IMR-90 (cell line): ENCODE measurements around the gene CPEB2. TPM values are rescaled to one million over a fixed set of nuclear protein-coding genes. Genes with fewer than 3 reads are reported as not detected.
A peak's percentile ranks its signal among the peaks of the same experiment; 100 is the strongest.

Experiments
- ATAC-seq: fragments of 200-7000 bp; cut with Tn5 transposase; 2 replicates; pipeline ENCODE4 v1.9.1; 2020; ENCODE audit warnings: low read depth, mild to moderate bottlenecking, moderate library complexity
- BruUV-seq: library from RNA; stranded (reverse); fragments of 400-500 nt; replicated peaks from 2 replicates; lab custom pipeline; 2021; lab: Mats Ljungman, UMichigan
- CTCF ChIA-PET: fragments of 300-600 bp; formaldehyde crosslinking; extraction: SDS; loops from one replicate; lab custom pipeline; 2021; ENCODE audit warnings: antibody characterized with exemption; lab: Yijun Ruan, JAX
- POLR2A ChIA-PET: fragments of 300-600 bp; sonication (Branson Sonifier 250); formaldehyde crosslinking; loops from one replicate; lab custom pipeline; 2022; ENCODE audit warnings: antibody characterized with exemption; ENCODE audit not compliant: unreplicated experiment; lab: Charles Lee
- DNase-seq: peaks from one replicate; pipeline ENCODE4 v3.0.0; 2013
- H2AFZ ChIP-seq: replicated peaks from 2 replicates; pipeline ENCODE3; 2013; ENCODE audit warnings: low read length, mild to moderate bottlenecking; ENCODE audit not compliant: poor library complexity
- H2AK5ac ChIP-seq: 2 replicates; pipeline ENCODE4 v1.6.1; 2013; ENCODE audit warnings: low read depth, low read length, inconsistent platforms
- H2AK9ac ChIP-seq: replicated peaks from 2 replicates; pipeline ENCODE3; 2013; ENCODE audit warnings: mild to moderate bottlenecking, low read depth, low read length, moderate library complexity; ENCODE audit not compliant: poor library complexity
- H2BK120ac ChIP-seq: 2 replicates; pipeline ENCODE4 v1.6.1; 2013; ENCODE audit warnings: low read depth, low read length, inconsistent platforms
- H2BK15ac ChIP-seq: 3 replicates; pipeline ENCODE4 v1.6.1; 2013; ENCODE audit warnings: low read depth, low read length, inconsistent platforms
- H2BK20ac ChIP-seq: 2 replicates; pipeline ENCODE4 v1.6.1; 2013; ENCODE audit warnings: low read depth, mild to moderate bottlenecking, inconsistent platforms, low read length, moderate library complexity
- H2BK5ac ChIP-seq: 2 replicates; pipeline ENCODE4 v1.6.1; 2013; ENCODE audit warnings: mild to moderate bottlenecking, low read depth, low read length, inconsistent platforms; ENCODE audit not compliant: poor library complexity, severe bottlenecking
- H3K14ac ChIP-seq: replicated peaks from 2 replicates; pipeline ENCODE4 v1.6.1; 2013; ENCODE audit warnings: low read depth, low read length, inconsistent platforms
- H3K18ac ChIP-seq: 2 replicates; pipeline ENCODE4 v1.6.1; 2013; ENCODE audit warnings: low read depth, low read length, control low read depth
- H3K23ac ChIP-seq: 2 replicates; pipeline ENCODE4 v1.6.1; 2013; ENCODE audit warnings: low read depth, low read length, inconsistent platforms
- H3K27ac ChIP-seq: 2 replicates; pipeline ENCODE4 v1.5.1; 2013; ENCODE audit warnings: mild to moderate bottlenecking, control low read depth, low read length; ENCODE audit not compliant: insufficient read depth
- H3K27me3 ChIP-seq: 2 replicates; pipeline ENCODE4 v1.6.1; 2013; ENCODE audit warnings: low read length; ENCODE audit not compliant: control insufficient read depth, insufficient read depth
- H3K36me3 ChIP-seq: 2 replicates; pipeline ENCODE4 v1.6.1; 2013; ENCODE audit warnings: low read length, mixed read lengths; ENCODE audit not compliant: control insufficient read depth, insufficient read depth
- H3K4ac ChIP-seq: 2 replicates; pipeline ENCODE4 v1.6.1; 2013; ENCODE audit warnings: low read depth, low read length, inconsistent platforms
- H3K4me1 ChIP-seq: 2 replicates; pipeline ENCODE4 v1.6.1; 2013; ENCODE audit warnings: low read length, mixed read lengths; ENCODE audit not compliant: control insufficient read depth, insufficient read depth
- H3K4me2 ChIP-seq: 2 replicates; pipeline ENCODE4 v1.6.1; 2013; ENCODE audit warnings: low read depth, mild to moderate bottlenecking, control low read depth, low read length, moderate library complexity
- H3K4me3 ChIP-seq: 2 replicates; pipeline ENCODE4 v1.5.1; 2013; ENCODE audit warnings: low read depth, mild to moderate bottlenecking, control low read depth, low read length, moderate library complexity; ENCODE audit not compliant: insufficient read depth
- H3K56ac ChIP-seq: 2 replicates; pipeline ENCODE4 v1.6.1; 2013; ENCODE audit warnings: low read length, inconsistent platforms; ENCODE audit not compliant: insufficient read depth; ENCODE audit errors: extremely low read depth
- H3K79me1 ChIP-seq, 2 experiments: 2 replicates each; pipeline ENCODE4 v1.6.1; 2013; ENCODE audit warnings: low read length in 2 of 2, inconsistent platforms in 1 of 2, low read depth in 1 of 2
- H3K9ac ChIP-seq: 2 replicates; pipeline ENCODE4 v1.6.1; 2013; ENCODE audit warnings: low read depth, low read length, control low read depth
- H3K9me1 ChIP-seq: 2 replicates; pipeline ENCODE4 v1.6.1; 2013; ENCODE audit warnings: low read length, inconsistent platforms; ENCODE audit not compliant: insufficient read depth
- H3K9me3 ChIP-seq: 2 replicates; pipeline ENCODE4 v1.6.1; 2013; ENCODE audit warnings: low read length; ENCODE audit not compliant: control insufficient read depth, insufficient read depth
- H4K20me1 ChIP-seq: 2 replicates; pipeline ENCODE4 v1.6.1; 2013; ENCODE audit warnings: low read length, inconsistent platforms; ENCODE audit not compliant: insufficient read depth
- H4K5ac ChIP-seq: 2 replicates; pipeline ENCODE4 v1.6.1; 2013; ENCODE audit warnings: mild to moderate bottlenecking, low read depth, low read length, control low read depth
- H4K8ac ChIP-seq, 2 experiments: 2 replicates each; pipeline ENCODE4 v1.6.1; 2013; ENCODE audit warnings: low read depth in 2 of 2, low read length in 2 of 2, control low read depth in 1 of 2, inconsistent platforms in 1 of 2
- H4K91ac ChIP-seq: 2 replicates; pipeline ENCODE4 v1.6.1; 2013; ENCODE audit warnings: low read depth, low read length, inconsistent platforms; ENCODE audit not compliant: insufficient read depth
- FOS ChIP-seq: fragments of 150-350 bp; IDR thresholded peaks from 2 replicates; pipeline ENCODE4 v1.6.1; 2016; ENCODE audit warnings: low read depth, low read length
- MAFK ChIP-seq: IDR thresholded peaks from 2 replicates; pipeline ENCODE4 v1.6.1; 2012; ENCODE audit warnings: low read depth, low read length, improper control_type of control experiment
- SMC3 ChIP-seq: fragments of 150-350 bp; IDR thresholded peaks from 2 replicates; pipeline ENCODE4 v1.6.1; 2016; ENCODE audit warnings: low read depth, mild to moderate bottlenecking, antibody characterized with exemption, low read length, moderate library complexity
- WGBS, 2 experiments: methylation state at CpG; one replicate each; pipeline versions ENCODE4 v1.1.5 to v1.1.7; 2013; ENCODE audit warnings: missing lambda C conversion rate in 2 of 2; ENCODE audit not compliant: insufficient read length in 1 of 2; ENCODE audit errors: extremely low coverage in 2 of 2; 5-methylcytosine and 5-hydroxymethylcytosine counted together
- dilution Hi-C: fragments of 300-500 bp; cut with HindIII; formaldehyde crosslinking; loops from one replicate; pipeline ENCODE4 v1.14.3; 2018; ENCODE audit warnings: low sequenced_read_pairs; ENCODE audit not compliant: unreplicated experiment
- in situ Hi-C: fragments of 300-500 bp; cut with MboI; formaldehyde crosslinking; loops from 3 replicates; pipeline ENCODE4 v1.14.3; 2019; ENCODE audit warnings: low sequenced_read_pairs, inconsistent platforms, mixed read lengths
- intact Hi-C: fragments of 100-400 bp; cut with micrococcal nuclease; formaldehyde crosslinking; loops from 2 replicates; pipeline ENCODE4 v1.10.0; 2022
- polyA plus RNA-seq, 3 experiments: library from polyadenylated mRNA; depleted of rRNA; stranded (reverse); fragments of >200 nt; gene quantifications; 2 replicates each; pipeline ENCODE4 v1.2.3, GENCODE V29; 2012; ENCODE audit warnings: low replicate concordance in 1 of 3
- total RNA-seq: library from RNA; depleted of rRNA; stranded (reverse); fragments of >200 nt; gene quantifications from 2 replicates; pipeline ENCODE4 v1.2.3, GENCODE V29; 2012

CPEB2 gene
- total and polyA plus RNA-seq, 2 of the 4 experiments (the other 2 are of a cell fraction): 10.6 to 12.0 TPM

DNA sequence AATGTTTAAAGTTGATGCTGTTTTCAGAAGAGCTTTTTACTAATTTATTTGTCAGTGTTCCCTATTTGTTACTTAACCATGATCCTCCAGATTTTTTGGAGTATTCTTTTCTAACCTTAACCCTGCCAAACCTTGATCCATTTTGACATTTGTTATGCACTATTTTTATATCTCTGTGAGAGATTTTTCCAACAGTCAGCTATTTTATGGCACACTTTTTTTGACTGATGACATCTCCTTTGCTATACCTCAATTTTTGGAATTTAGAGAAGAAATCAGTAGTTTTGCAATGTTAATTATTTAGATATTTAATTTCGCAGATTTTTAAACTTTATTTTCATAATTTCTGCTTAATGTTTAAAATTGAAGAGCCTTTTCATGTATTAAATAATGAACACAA lies 66.0 kb downstream of the CPEB2 start:
- no peaks in the 10 kb centered on the region for H4K20me1 ChIP-seq
- H3K36me3 ChIP-seq: peaks cover 10% of the 10 kb centered on the region
- dilution Hi-C loops (no loop called here), intact Hi-C loops (no loop called here), in situ Hi-C loops (loop anchor here (25.0 kb wide), 1 partner anchor 394 kb away; the partner anchor contains the start of gene CC2D2A)
- ATAC-seq: no peak
- no peak overlapping the region for H3K23ac ChIP-seq
- H2BK120ac ChIP-seq: no peak overlapping the region
- no peak for TF ChIP-seq SMC3
- TF ChIP-seq MAFK: peak; percentile 59; the same call in 1 of the 2 replicates
- TF ChIP-seq FOS: no peak
- H3K27me3 ChIP-seq: no peaks in the 10 kb centered on the region
- H3K4me2 ChIP-seq: no peak overlapping the region
- H3K4me1 ChIP-seq: no peaks in the 10 kb centered on the region
- peaks cover 3 to 5% of the 10 kb centered on the region in 2 experiments; a peak in 2 of 4 replicates for H3K79me1 ChIP-seq
- no peak overlapping the region for H3K14ac ChIP-seq
- no peak overlapping the region for H3K27ac ChIP-seq
- H3K18ac ChIP-seq: no peak overlapping the region
- ChIA-PET POLR2A (no interaction called here), CTCF (no interaction called here)
- no peak overlapping the region for H2BK15ac ChIP-seq
- H3K9ac ChIP-seq: no peak overlapping the region
- no peak overlapping the region for H2AFZ ChIP-seq
- no peak overlapping the region for H3K4me3 ChIP-seq
- WGBS, 2 experiments: no CpG with 5 or more reads among the region's 1 CpG
- H2AK9ac ChIP-seq: no peak overlapping the region
- H4K5ac ChIP-seq: no peak overlapping the region
- no peak overlapping the region for H4K91ac ChIP-seq
- H2BK20ac ChIP-seq: no peak overlapping the region
- H3K56ac ChIP-seq: no peak overlapping the region
- no TSS peak for BruUV-seq
- no peak overlapping the region for H4K8ac ChIP-seq
- no peak overlapping the region for H3K4ac ChIP-seq
- no peaks in the 10 kb centered on the region for H3K9me3 ChIP-seq
- H2AK5ac ChIP-seq: no peak overlapping the region
- DNase-seq: no peak
- no peaks in the 10 kb centered on the region for H3K9me1 ChIP-seq
- no peak overlapping the region for H2BK5ac ChIP-seq
